ENCODE data around the gene LEPR. TPM values are rescaled to one million over a fixed set of nuclear protein-coding genes. Genes with fewer than 3 reads are reported as not detected.

LEPR gene
- total RNA-seq, 4 donors from 2014 or later: 1.2 to 20.4 (median 6.3) TPM

DNA sequence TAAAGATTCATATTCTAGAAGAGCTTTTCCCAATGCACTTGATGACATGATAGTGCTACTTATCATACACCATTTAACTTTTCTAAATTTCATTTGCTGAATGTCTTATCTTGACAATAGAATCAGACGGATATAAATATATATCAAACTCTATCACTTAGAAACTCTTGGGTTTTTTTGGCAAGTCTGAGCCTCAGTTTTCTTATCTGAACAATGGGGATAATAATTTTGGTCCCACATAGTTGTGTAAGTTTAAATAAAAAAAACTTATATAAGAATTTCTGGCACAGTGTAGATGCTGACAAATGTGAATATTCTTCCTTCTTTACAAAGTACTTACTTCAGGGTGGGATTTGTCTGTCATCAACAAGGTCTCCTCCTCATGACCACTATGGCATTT, 21.5 kb upstream of the LEPR start:
- no peaks in the 10 kb centered on the region for H3K9me3 ChIP-seq
- intact Hi-C loops (cut with DNase I): no loop called here
- WGBS, 2 donors: 78 to 91% methylated on average over 1 of the region's 1 CpG
- H3K4me1 ChIP-seq: no peaks in the 10 kb centered on the region
- H3K27ac ChIP-seq: no peak overlapping the region
- TF ChIP-seq, protein P1, sequence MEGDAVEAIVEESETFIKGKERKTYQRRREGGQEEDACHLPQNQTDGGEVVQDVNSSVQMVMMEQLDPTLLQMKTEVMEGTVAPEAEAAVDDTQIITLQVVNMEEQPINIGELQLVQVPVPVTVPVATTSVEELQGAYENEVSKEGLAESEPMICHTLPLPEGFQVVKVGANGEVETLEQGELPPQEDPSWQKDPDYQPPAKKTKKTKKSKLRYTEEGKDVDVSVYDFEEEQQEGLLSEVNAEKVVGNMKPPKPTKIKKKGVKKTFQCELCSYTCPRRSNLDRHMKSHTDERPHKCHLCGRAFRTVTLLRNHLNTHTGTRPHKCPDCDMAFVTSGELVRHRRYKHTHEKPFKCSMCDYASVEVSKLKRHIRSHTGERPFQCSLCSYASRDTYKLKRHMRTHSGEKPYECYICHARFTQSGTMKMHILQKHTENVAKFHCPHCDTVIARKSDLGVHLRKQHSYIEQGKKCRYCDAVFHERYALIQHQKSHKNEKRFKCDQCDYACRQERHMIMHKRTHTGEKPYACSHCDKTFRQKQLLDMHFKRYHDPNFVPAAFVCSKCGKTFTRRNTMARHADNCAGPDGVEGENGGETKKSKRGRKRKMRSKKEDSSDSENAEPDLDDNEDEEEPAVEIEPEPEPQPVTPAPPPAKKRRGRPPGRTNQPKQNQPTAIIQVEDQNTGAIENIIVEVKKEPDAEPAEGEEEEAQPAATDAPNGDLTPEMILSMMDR (IDR thresholded peaks at IDR 0.05): no peak
- no peak for TF ChIP-seq POLR2A (IDR thresholded peaks at IDR 0.05)
- no peak for DNase-seq
- no peaks in the 10 kb centered on the region for H3K27me3 ChIP-seq
- no peak overlapping the region for H3K4me3 ChIP-seq
- no peaks in the 10 kb centered on the region for H3K36me3 ChIP-seq

DNA sequence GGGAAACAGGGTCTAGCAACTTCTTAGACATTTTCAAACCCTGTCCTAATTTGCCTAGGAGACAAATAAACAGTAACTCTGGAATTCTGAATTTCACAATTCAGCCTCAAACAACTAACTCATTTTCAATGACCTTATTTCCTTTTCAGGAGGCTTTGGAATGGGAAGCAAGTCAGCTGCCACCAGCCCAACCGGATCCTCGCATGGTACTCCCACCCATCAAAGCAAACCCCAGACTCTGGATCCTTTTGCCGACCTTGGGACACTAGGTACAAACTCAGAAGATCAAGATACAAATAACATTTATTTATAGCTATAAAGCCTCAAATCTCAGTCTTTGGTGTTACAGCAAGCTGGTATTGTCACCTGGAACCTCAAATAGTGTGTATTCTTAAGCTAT, 18.9 kb upstream of the LEPR start:
- Histone ChIP-seq H3K4me3 (no peak overlapping the region), H3K27ac (no peak overlapping the region), H3K4me1 (no peaks in the 10 kb centered on the region), H3K27me3 (no peaks in the 10 kb centered on the region), H3K9me3 (no peaks in the 10 kb centered on the region), H3K36me3 (no peaks in the 10 kb centered on the region)
- TF ChIP-seq POLR2A (IDR thresholded peaks at IDR 0.05): no peak
- TF ChIP-seq, protein P1 (IDR thresholded peaks at IDR 0.05): no peak
- DNase-seq: no peak
- WGBS, 2 donors: 67 to 100% methylated on average over 3 of the region's 3 CpGs
- intact Hi-C loops (cut with DNase I): no loop called here

DNA sequence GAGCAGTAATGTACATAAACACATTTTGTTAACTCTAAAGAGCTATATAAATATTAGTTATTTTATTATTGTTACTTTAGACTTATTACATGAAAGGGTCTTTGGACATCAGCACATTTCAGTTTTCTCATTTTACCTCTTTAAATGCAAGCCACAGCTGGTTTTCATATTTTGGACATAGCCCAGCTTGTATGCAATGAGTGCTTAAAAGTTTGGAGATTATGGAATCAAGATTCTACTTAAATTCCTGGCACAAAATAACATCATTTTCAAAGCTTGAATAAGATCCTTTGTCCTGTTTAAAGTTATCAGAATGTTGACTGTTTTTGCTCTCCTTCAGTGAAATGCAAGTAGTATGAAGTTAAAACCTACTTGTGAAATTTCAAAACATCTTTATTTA, 15.5 kb upstream of the LEPR start:
- no peak for DNase-seq
- TF ChIP-seq, protein P1 (IDR thresholded peaks at IDR 0.05): no peak
- TF ChIP-seq POLR2A (IDR thresholded peaks at IDR 0.05): no peak
- Histone ChIP-seq H3K27me3 (no peaks in the 10 kb centered on the region), H3K9me3 (no peaks in the 10 kb centered on the region), H3K4me1 (no peaks in the 10 kb centered on the region), H3K4me3 (no peak overlapping the region), H3K36me3 (no peaks in the 10 kb centered on the region), H3K27ac (no peak overlapping the region)
- intact Hi-C loops (cut with DNase I): no loop called here

DNA sequence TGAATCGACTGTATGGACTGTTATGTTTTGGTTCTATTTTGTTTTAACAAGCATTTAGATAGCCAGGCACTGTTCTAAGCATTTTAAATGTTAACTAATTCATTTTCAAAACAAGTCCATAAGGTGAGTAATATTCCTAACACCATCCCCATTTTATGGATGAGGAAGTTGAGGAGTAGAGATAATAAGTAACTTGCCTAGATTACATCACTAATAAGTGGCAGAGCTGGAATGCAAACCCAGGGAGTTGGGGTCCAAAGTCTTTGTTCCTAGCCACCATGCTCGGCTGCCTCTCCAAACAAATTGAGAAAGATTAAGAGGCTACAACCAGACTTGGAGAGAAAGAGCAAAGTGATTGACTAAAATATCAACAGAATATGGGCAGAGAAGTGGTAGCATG, 12.6 kb upstream of the LEPR start:
- Histone ChIP-seq H3K27me3 (no peaks in the 10 kb centered on the region), H3K27ac (no peak overlapping the region), H3K36me3 (no peaks in the 10 kb centered on the region), H3K9me3 (no peaks in the 10 kb centered on the region), H3K4me1 (no peaks in the 10 kb centered on the region), H3K4me3 (no peak overlapping the region)
- no peak for DNase-seq
- 70 to 78% methylated on average over 2 of the region's 2 CpGs for WGBS, 2 donors
- no peak for TF ChIP-seq POLR2A (IDR thresholded peaks at IDR 0.05)
- TF ChIP-seq, protein P1 (IDR thresholded peaks at IDR 0.05): no peak
- intact Hi-C loops (cut with DNase I): no loop called here

DNA sequence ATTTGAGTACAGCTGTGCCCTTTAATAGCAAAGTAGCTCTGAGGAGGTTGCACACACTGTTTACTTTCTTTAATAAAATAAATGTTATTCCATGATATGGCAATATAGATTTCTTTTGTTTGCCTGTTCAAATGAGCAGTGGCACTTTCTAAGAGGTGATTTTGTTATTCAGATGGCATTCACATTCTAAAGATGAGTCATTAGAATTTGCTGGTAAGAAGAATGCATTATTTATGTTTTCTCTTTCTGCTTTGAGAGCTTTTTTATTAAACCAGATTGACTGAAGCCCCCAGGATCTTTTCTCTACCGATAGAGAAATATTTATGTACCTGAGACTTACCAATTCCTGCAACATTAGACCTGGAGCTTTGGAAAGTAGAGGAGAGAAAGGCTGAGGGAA, 11.2 kb upstream of the LEPR start:
- intact Hi-C loops (cut with DNase I): no loop called here
- WGBS, 2 donors: 42 to 67% methylated on average over 1 of the region's 1 CpG

More for the DNA sequence above, 11.2 kb upstream of the LEPR start:
- H3K36me3 ChIP-seq: no peaks in the 10 kb centered on the region
- no peak overlapping the region for H3K27ac ChIP-seq
- no peaks in the 10 kb centered on the region for H3K9me3 ChIP-seq
- TF ChIP-seq, protein P1 (IDR thresholded peaks at IDR 0.05): no peak
- no peak for TF ChIP-seq POLR2A (IDR thresholded peaks at IDR 0.05)
- no peaks in the 10 kb centered on the region for H3K27me3 ChIP-seq
- no peaks in the 10 kb centered on the region for H3K4me1 ChIP-seq
- H3K4me3 ChIP-seq: no peak overlapping the region
- no peak for DNase-seq

Measured in esophagus squamous epithelium (tissue), 5 donors.